Measurements from ENCODE around the gene FUOM. TPM values are rescaled to one million over a fixed set of nuclear protein-coding genes. Genes with fewer than 3 reads are reported as not detected.

The FUOM gene
- total and polyA plus RNA-seq, 2 of the 8 experiments (the other 6 are each of a cell fraction or from before 2014, with no cell fraction given) = 22.0 to 30.4 TPM

DNA sequence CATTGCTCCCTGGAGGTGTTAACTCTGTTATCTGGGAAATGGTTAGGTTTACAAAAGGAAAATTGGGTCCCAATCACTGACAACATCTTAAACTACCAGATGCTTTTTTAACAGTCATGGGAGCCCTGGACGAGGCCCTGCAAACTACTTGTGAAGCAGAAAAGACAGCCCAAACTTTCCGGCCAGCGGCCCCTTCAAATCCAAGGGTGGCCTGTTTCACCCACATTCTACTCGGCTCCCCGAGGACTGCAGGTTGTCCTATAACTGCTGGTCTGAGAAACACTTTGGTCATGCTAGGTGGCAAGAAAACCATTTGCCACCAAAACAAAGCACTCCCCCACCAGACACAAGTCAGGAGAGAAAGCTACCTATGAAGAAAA is 51.7 kb downstream of the FUOM start:
- Histone ChIP-seq H2BK20ac (ENCODE audit: low read length) (no peak overlapping the region), H3K27me3 (replicated peaks in 1 of 4; ENCODE audit: control insufficient read depth in 3 of 4, extremely low read depth in 1 of 4, insufficient read depth in 3 of 4, low read length in 3 of 4) (no peaks in the 10 kb centered on the region), H2BK15ac (ENCODE audit: low read length) (no peak overlapping the region), H2BK12ac (ENCODE audit: low read depth, low read length) (no peak overlapping the region), H3K27ac (ENCODE audit: low read depth, low read length) (no peak overlapping the region), H2AK5ac (ENCODE audit: low read depth, low read length) (no peak overlapping the region), H3K4ac (replicated peaks; ENCODE audit: insufficient read length, low read depth, low read length) (no peak overlapping the region), H3K23ac (ENCODE audit: insufficient read length) (no peak overlapping the region), H4K5ac (ENCODE audit: insufficient read length, low read depth, low read length) (no peak overlapping the region), H3K14ac (ENCODE audit: insufficient read length) (no peak overlapping the region), H3K18ac (ENCODE audit: extremely low read depth, low read length) (no peak overlapping the region), H4K91ac (replicated peaks; ENCODE audit: insufficient read length, low read length) (no peak overlapping the region), H3K79me2 (ENCODE audit: control insufficient read depth in 1 of 2, insufficient read depth in 2 of 2, low read length in 2 of 2) (peaks cover 3 to 44% of the 10 kb centered on the region in 2 experiments; a peak in 3 of 4 replicates), H3K9ac (replicated peaks in 1 of 4; ENCODE audit: extremely low read depth in 1 of 4, low read depth in 3 of 4, low read length in 3 of 4) (no peak overlapping the region), H3K4me3 (ENCODE audit: extremely low read depth in 1 of 4, insufficient read depth in 2 of 4, low read depth in 3 of 4, low read length in 4 of 4) (no peak overlapping the region), H3K23me2 (ENCODE audit: low read depth, low read length) (peaks cover 9% of the 10 kb centered on the region; the same call in 1 of the 2 replicates), H2AFZ (ENCODE audit: low read length) (no peak overlapping the region), H4K8ac (ENCODE audit: extremely low read depth, insufficient read depth, low read length) (no peak overlapping the region), H2BK120ac (replicated peaks; ENCODE audit: low read depth, low read length) (no peak overlapping the region), H3K9me3 (ENCODE audit: insufficient read depth in 2 of 2, low read depth in 1 of 2, low read length in 1 of 2) (no peaks in the 10 kb centered on the region), H3K56ac (replicated peaks; ENCODE audit: insufficient read length, low read depth, low read length) (no peak overlapping the region), H4K20me1 (replicated peaks in 1 of 2; ENCODE audit: control insufficient read depth in 1 of 2, insufficient read depth in 2 of 2, low read length in 2 of 2) (peaks cover 6 to 20% of the 10 kb centered on the region in 2 experiments), H3K4me1 (replicated peaks in 1 of 4; ENCODE audit: control insufficient read depth in 3 of 4, insufficient read depth in 4 of 4, low read length in 3 of 4) (peaks cover 0 to 6% (median 4%) of the 10 kb centered on the region in 4 experiments; a peak in 4 of 7 replicates), H2BK5ac (ENCODE audit: low read depth, low read length) (no peak overlapping the region), H3K4me2 (ENCODE audit: insufficient read depth in 1 of 2, low read depth in 2 of 2, low read length in 2 of 2) (no peak overlapping the region), H3K79me1 (ENCODE audit: low read depth, low read length) (peaks cover 30% of the 10 kb centered on the region), H3K36me3 (ENCODE audit: control insufficient read depth in 2 of 4, insufficient read depth in 4 of 4, low read length in 3 of 4) (peaks cover 2 to 12% (median 6%) of the 10 kb centered on the region in 4 experiments; a peak in 7 of 8 replicates)
- ChIA-PET CTCF (ENCODE audit: partially characterized antibody) (interaction anchor here (0.7 to 3.0 kb wide), 3 partner anchors 13 to 44 kb away, joined by 3 to 24 read pairs (median 3); no protein-coding TSS in a partner anchor), POLR2A (ENCODE audit: partially characterized antibody) (interaction anchor here (1.1 kb wide), 1 partner anchor 88 kb away, joined by 3 read pairs; no protein-coding TSS in a partner anchor)
- DNase-seq (ENCODE audit: low read depth in 1 of 2, low spot score in 2 of 2) = no peak
- WGBS, 2 experiments (ENCODE audit: extremely low coverage in 1 of 2, insufficient coverage in 1 of 2, insufficient read length in 1 of 2, insufficient replicate concordance in 2 of 2, low coverage in 1 of 2, low lambda C conversion rate in 2 of 2, missing lambda C conversion rate in 1 of 2) = 84% methylated on average over 5 of the region's 5 CpGs; no CpG with 5 or more reads in 1 of the 2 experiments
- no peak for FAIRE-seq
- TF ChIP-seq, protein P1, sequence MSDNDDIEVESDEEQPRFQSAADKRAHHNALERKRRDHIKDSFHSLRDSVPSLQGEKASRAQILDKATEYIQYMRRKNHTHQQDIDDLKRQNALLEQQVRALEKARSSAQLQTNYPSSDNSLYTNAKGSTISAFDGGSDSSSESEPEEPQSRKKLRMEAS (IDR thresholded peaks at IDR 0.05) = no peak
- TF ChIP-seq CEBPB (IDR thresholded peaks at IDR 0.05; ENCODE audit: low read depth, low read length) = no peak
- TF ChIP-seq SRF (IDR thresholded peaks at IDR 0.05; ENCODE audit: low read depth, low read length) = no peak
- TF ChIP-seq CBX5 (IDR thresholded peaks at IDR 0.05; ENCODE audit: low read depth, low read length) = no peak
- no peak for TF ChIP-seq CHD1 (IDR thresholded peaks at IDR 0.05; ENCODE audit: low read depth, low read length)
- no peak for TF ChIP-seq CBX8 (IDR thresholded peaks at IDR 0.05; ENCODE audit: borderline replicate concordance, low read depth, low read length)
- no peak for TF ChIP-seq CHD2 (IDR thresholded peaks at IDR 0.05; ENCODE audit: low read length)
- no peak for TF ChIP-seq MAFK (IDR thresholded peaks at IDR 0.05; ENCODE audit: low read depth, low read length)
- no peak for TF ChIP-seq SP2 (IDR thresholded peaks at IDR 0.05; ENCODE audit: low read length)
- TF ChIP-seq PHF8 (conservative IDR thresholded peaks at IDR 0.05; ENCODE audit: low read depth, low read length) = no peak
- no peak for TF ChIP-seq TCF12 (IDR thresholded peaks at IDR 0.05; ENCODE audit: low read depth, low read length)
- TF ChIP-seq TAF1 (IDR thresholded peaks at IDR 0.05; ENCODE audit: low read depth, low read length) = no peak
